Suprapubic skin (tissue), 3 donors: ENCODE measurements around the gene B4GALT5.

ENCODE experiments used
- CTCF ChIP-seq, 2 donors: fragments of 200-600 bp in 1 of 2; fragments of 450-650 bp in 1 of 2; sonication (generic) in 1 of 2; IDR thresholded peaks; one replicate each; pipeline ENCODE4 v1.5.1; 2016 to 2019; ENCODE audit warnings: antibody characterized with exemption in 2 of 2, mild to moderate bottlenecking in 1 of 2, moderate library complexity in 1 of 2
- POLR2AphosphoS5 ChIP-seq, 3 donors: sonication (generic); formaldehyde crosslinking; IDR thresholded peaks; one replicate each; pipeline ENCODE4 v1.6.1; 2017; ENCODE audit warnings: antibody characterized with exemption in 3 of 3

- no peak for TF ChIP-seq CTCF (IDR thresholded peaks at IDR 0.05)
- no peak for TF ChIP-seq POLR2AphosphoS5 (IDR thresholded peaks at IDR 0.05)
Observed at GRCh38 chr20:49585585-49586245, 128.0 kb downstream of the B4GALT5 start.
